Measurements from ENCODE around the gene CSNK1G3. TPM values are rescaled to one million over a fixed set of nuclear protein-coding genes. Genes with fewer than 3 reads are reported as not detected.

CSNK1G3 gene
- total RNA-seq, 1 experiment from 2014 or later, result 40.8 TPM

- no peak for DNase-seq (ENCODE audit: low read depth, low spot score)
- H3K4me1 ChIP-seq (ENCODE audit: control insufficient read depth, insufficient read depth, low read length), result no peaks in the 10 kb centered on the region
- H3K27ac ChIP-seq (ENCODE audit: low read length), result no peak overlapping the region
- intact Hi-C loops (cut with micrococcal nuclease; ENCODE audit: unreplicated experiment) (no loop called here), in situ Hi-C loops (cut with HindIII; ENCODE audit: low pct_unique_long_range_greater_than_20kb, low sequenced_read_pairs) (no loop called here)
- CTCF ChIA-PET, result no interaction called here
- H3K9me3 ChIP-seq (ENCODE audit: control insufficient read depth, insufficient read depth, low read depth, low read length), result no peaks in the 10 kb centered on the region
- no peaks in the 10 kb centered on the region for H3K27me3 ChIP-seq (ENCODE audit: control insufficient read depth, insufficient read depth, low read length)
- POLR2A ChIA-PET, result no interaction called here
- ATAC-seq, result no peak
- 0 out of 2 replicates have a peak, but pooled peaks cover 2% of the 10 kb centered on the region for H3K36me3 ChIP-seq (ENCODE audit: control insufficient read depth, insufficient read depth, low read length)
- TF ChIP-seq POLR2AphosphoS5 (IDR thresholded peaks at IDR 0.05; ENCODE audit: low read depth, low read length) (no peak), CTCF (IDR thresholded peaks at IDR 0.05) (no peak), TCF7L2 (IDR thresholded peaks at IDR 0.05; ENCODE audit: low read depth, low read length) (no peak), REST (IDR thresholded peaks at IDR 0.05; ENCODE audit: insufficient read depth in 1 of 2, low read depth in 2 of 2, low read length in 1 of 2) (no peak), SIN3A (IDR thresholded peaks at IDR 0.05; ENCODE audit: borderline replicate concordance, insufficient read depth, low read depth, low read length) (no peak)
- no TSS peak for BruUV-seq (replicated peaks)
- H3K4me3 ChIP-seq (ENCODE audit: low read depth in 2 of 2, low read length in 2 of 2), result no peak overlapping the region
Observed at GRCh38 chr5:123585871-123586270, 73.9 kb downstream of the CSNK1G3 start.

- intact Hi-C loops (cut with micrococcal nuclease; ENCODE audit: unreplicated experiment) (no loop called here), in situ Hi-C loops (cut with HindIII; ENCODE audit: low pct_unique_long_range_greater_than_20kb, low sequenced_read_pairs) (no loop called here)
- CTCF ChIA-PET, result no interaction called here
- H3K27ac ChIP-seq (ENCODE audit: low read length), result no peak overlapping the region
- no peak for TF ChIP-seq SIN3A (IDR thresholded peaks at IDR 0.05; ENCODE audit: borderline replicate concordance, insufficient read depth, low read depth, low read length)
- no peak for TF ChIP-seq TCF7L2 (IDR thresholded peaks at IDR 0.05; ENCODE audit: low read depth, low read length)
- no peak for TF ChIP-seq POLR2AphosphoS5 (IDR thresholded peaks at IDR 0.05; ENCODE audit: low read depth, low read length)
- TF ChIP-seq REST (IDR thresholded peaks at IDR 0.05; ENCODE audit: insufficient read depth in 1 of 2, low read depth in 2 of 2, low read length in 1 of 2), result no peak
- no peak for TF ChIP-seq CTCF (IDR thresholded peaks at IDR 0.05)
- DNase-seq (ENCODE audit: low read depth, low spot score) (no peak), ATAC-seq (no peak)
- H3K9me3 ChIP-seq (ENCODE audit: control insufficient read depth, insufficient read depth, low read depth, low read length), result no peaks in the 10 kb centered on the region
- POLR2A ChIA-PET, result no interaction called here
- H3K36me3 ChIP-seq (ENCODE audit: control insufficient read depth, insufficient read depth, low read length), result peaks cover 3% of the 10 kb centered on the region; the same call in 1 of the 2 replicates
- no peak overlapping the region for H3K4me3 ChIP-seq (ENCODE audit: low read depth in 2 of 2, low read length in 2 of 2)
- H3K27me3 ChIP-seq (ENCODE audit: control insufficient read depth, insufficient read depth, low read length), result no peaks in the 10 kb centered on the region
- H3K4me1 ChIP-seq (ENCODE audit: control insufficient read depth, insufficient read depth, low read length), result no peaks in the 10 kb centered on the region
- no TSS peak for BruUV-seq (replicated peaks)
Observed at GRCh38 chr5:123594434-123594833, 82.5 kb downstream of the CSNK1G3 start.

Measured in Panc1 (cell line).